HEK293 (cell line): ENCODE results near the gene METTL21A.
"Not testable (repeated sequence)": the region's sequence is repeated elsewhere in the genome, so short reads cannot be mapped to it uniquely, and the experiment has no call there.

ENCODE experiments used
- CTCF ChIA-PET: fragments of 350-600 bp; formaldehyde crosslinking; extraction: SDS; loops from one replicate; lab custom pipeline; 2021; ENCODE audit warnings: antibody characterized with exemption; lab: Yijun Ruan, JAX
- POLR2A ChIA-PET: fragments of 300-600 bp; formaldehyde crosslinking; extraction: SDS; loops from one replicate; lab custom pipeline; 2020; ENCODE audit warnings: antibody characterized with exemption, inconsistent platforms; lab: Yijun Ruan, JAX
- H3K27ac ChIP-seq: fragments of 200-500 bp; sonication (Bioruptor generic); 2 replicates; pipeline ENCODE4 v1.5.1; 2014; ENCODE audit warnings: low read depth, low read length, control low read depth, inconsistent platforms; ENCODE audit errors: extremely low read depth
- H3K36me3 ChIP-seq, 2 experiments: fragments of 200-500 bp in 1 of 2; sonication (Bioruptor generic) in 1 of 2; 1 replicate in 1 of 2; 2 replicates in 1 of 2; pipeline ENCODE4 v1.5.1; 2014 to 2017; ENCODE audit warnings: inconsistent platforms in 2 of 2, low read length in 2 of 2; ENCODE audit not compliant: control insufficient read depth in 2 of 2, insufficient read depth in 1 of 2
- H3K4me1 ChIP-seq: fragments of 200-500 bp; sonication (Bioruptor generic); 2 replicates; pipeline ENCODE4 v1.5.1; 2014; ENCODE audit warnings: mild to moderate bottlenecking, low read length, inconsistent platforms; ENCODE audit not compliant: control insufficient read depth, insufficient read depth
- H3K4me3 ChIP-seq: 2 replicates; pipeline ENCODE4 v1.5.1; 2011; ENCODE audit warnings: low read depth, mild to moderate bottlenecking, control low read depth, low read length, moderate library complexity
- H3K9me3 ChIP-seq: fragments of 200-500 bp; sonication (Bioruptor generic); 2 replicates; pipeline ENCODE4 v1.5.1; 2014; ENCODE audit warnings: low read depth, low read length, inconsistent platforms; ENCODE audit not compliant: control insufficient read depth, insufficient read depth
- BCL11B ChIP-seq: fragments of 450-650 bp; formaldehyde crosslinking; IDR thresholded peaks from 2 replicates; pipeline ENCODE4 v1.5.1; 2016; ENCODE audit warnings: low read depth, missing biosample characterization, missing genetic modification characterization
- HOXC10 ChIP-seq: sonication (generic); formaldehyde crosslinking; IDR thresholded peaks from 2 replicates; pipeline ENCODE4 v1.8.1; 2023; ENCODE audit warnings: mild to moderate bottlenecking, missing genetic modification reagents
- IKZF3 ChIP-seq: fragments of 450-650 bp; IDR thresholded peaks from 2 replicates; pipeline ENCODE4 v1.5.0; 2018; ENCODE audit warnings: missing biosample characterization, mild to moderate bottlenecking, missing genetic modification characterization, moderate library complexity
- KLF7 ChIP-seq: fragments of 450-650 bp; formaldehyde crosslinking; IDR thresholded peaks from 2 replicates; pipeline ENCODE4 v1.5.1; 2016; ENCODE audit warnings: missing biosample characterization, missing genetic modification characterization, borderline replicate concordance
- RBAK ChIP-seq: fragments of 450-650 bp; formaldehyde crosslinking; IDR thresholded peaks from 2 replicates; pipeline ENCODE4 v1.5.1; 2016; ENCODE audit warnings: missing biosample characterization, missing genetic modification characterization
- SP2 ChIP-seq: fragments of 450-650 bp; formaldehyde crosslinking; IDR thresholded peaks from 2 replicates; pipeline ENCODE4 v1.5.1; 2016; ENCODE audit warnings: missing biosample characterization, missing genetic modification characterization
- TRIM28 ChIP-seq: IDR thresholded peaks from 2 replicates; pipeline ENCODE4 v1.6.1; 2011; ENCODE audit warnings: low read length, control low read depth, borderline replicate concordance
- YY2 ChIP-seq: fragments of 450-650 bp; formaldehyde crosslinking; IDR thresholded peaks from 2 replicates; pipeline ENCODE4 v1.5.1; 2016; ENCODE audit warnings: missing biosample characterization, missing genetic modification characterization
- ZBTB8A ChIP-seq: fragments of 450-650 bp; formaldehyde crosslinking; IDR thresholded peaks from 2 replicates; pipeline ENCODE4 v1.5.1; 2016; ENCODE audit warnings: missing biosample characterization, missing genetic modification characterization
- ZEB2 ChIP-seq: fragments of 450-650 bp; formaldehyde crosslinking; IDR thresholded peaks from 2 replicates; pipeline ENCODE4 v1.5.1; 2016; ENCODE audit warnings: missing biosample characterization, missing genetic modification characterization
- ZFP3 ChIP-seq: fragments of 450-650 bp; formaldehyde crosslinking; IDR thresholded peaks from 2 replicates; pipeline ENCODE4 v1.5.1; 2016; ENCODE audit warnings: low read depth, missing biosample characterization, missing genetic modification characterization
- ZNF394 ChIP-seq: fragments of 450-650 bp; formaldehyde crosslinking; IDR thresholded peaks from 2 replicates; pipeline ENCODE4 v1.5.1; 2016; ENCODE audit warnings: missing biosample characterization, missing genetic modification characterization, mild to moderate bottlenecking, moderate library complexity, borderline replicate concordance
- ZNF426 ChIP-seq: fragments of 450-650 bp; formaldehyde crosslinking; IDR thresholded peaks from 2 replicates; pipeline ENCODE4 v1.5.1; 2017; ENCODE audit warnings: missing biosample characterization, missing genetic modification characterization, mild to moderate bottlenecking, inconsistent platforms, moderate library complexity
- ZNF473 ChIP-seq: fragments of 450-650 bp; formaldehyde crosslinking; IDR thresholded peaks from 2 replicates; pipeline ENCODE4 v1.5.1; 2017; ENCODE audit warnings: missing biosample characterization, missing genetic modification characterization
- ZNF48 ChIP-seq: fragments of 450-650 bp; formaldehyde crosslinking; IDR thresholded peaks from 2 replicates; pipeline ENCODE4 v1.5.1; 2016; ENCODE audit warnings: missing biosample characterization, missing genetic modification characterization
- ZNF544 ChIP-seq: fragments of 450-650 bp; formaldehyde crosslinking; IDR thresholded peaks from 2 replicates; pipeline ENCODE4 v1.5.0; 2017; ENCODE audit warnings: missing biosample characterization, missing genetic modification characterization
- ZNF555 ChIP-seq: fragments of 450-650 bp; formaldehyde crosslinking; conservative IDR thresholded peaks from 2 replicates; pipeline ENCODE4 v1.5.1; 2017; ENCODE audit warnings: missing biosample characterization, mild to moderate bottlenecking, missing genetic modification characterization, inconsistent platforms
- ZNF600 ChIP-seq: fragments of 450-650 bp; formaldehyde crosslinking; IDR thresholded peaks from 2 replicates; pipeline ENCODE4 v1.5.1; 2016; ENCODE audit warnings: missing biosample characterization, missing genetic modification characterization
- ZNF670 ChIP-seq: fragments of 450-650 bp; formaldehyde crosslinking; IDR thresholded peaks from 2 replicates; pipeline ENCODE4 v1.5.1; 2016; ENCODE audit warnings: missing biosample characterization, missing genetic modification characterization, low read depth
- ZNF76 ChIP-seq: fragments of 450-650 bp; formaldehyde crosslinking; IDR thresholded peaks from 2 replicates; pipeline ENCODE4; 2016; ENCODE audit warnings: low read depth, missing biosample characterization, missing genetic modification characterization, borderline replicate concordance
- TF ChIP-seq, protein P1 (sequence below): fragments of 450-650 bp; formaldehyde crosslinking; conservative IDR thresholded peaks from 2 replicates; pipeline ENCODE4 v1.5.1; 2016; ENCODE audit warnings: low read depth, missing biosample characterization, missing genetic modification characterization
- TF ChIP-seq, protein P2 (sequence below): fragments of 450-650 bp; formaldehyde crosslinking; IDR thresholded peaks from 2 replicates; pipeline ENCODE4 v1.5.1; 2016; ENCODE audit warnings: missing biosample characterization, missing genetic modification characterization
- TF ChIP-seq, protein P3 (sequence below): IDR thresholded peaks from 2 replicates; pipeline ENCODE4 v1.6.1; 2011; ENCODE audit warnings: mild to moderate bottlenecking, low read depth, low read length, borderline replicate concordance

The METTL21A gene

DNA sequence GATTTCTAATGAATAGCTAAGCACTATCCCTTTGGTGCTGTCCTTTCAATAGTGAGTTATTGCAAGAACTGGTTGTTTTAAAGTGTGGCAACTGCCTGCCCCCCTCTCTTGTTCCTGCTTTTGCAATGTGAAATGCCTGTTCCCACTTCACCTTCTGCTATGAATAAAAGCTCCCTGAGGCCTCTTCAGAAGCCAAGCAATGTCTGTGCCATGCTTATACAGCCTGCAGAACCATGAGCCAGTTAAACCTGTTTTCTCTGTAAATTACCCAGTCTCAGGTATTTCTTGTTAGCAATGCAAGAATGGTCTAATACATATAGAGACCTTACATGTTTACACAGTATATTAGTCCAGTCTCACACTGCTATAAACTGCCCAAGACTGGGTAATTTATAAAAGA is 15.0 kb upstream of the METTL21A start:
- POLR2A ChIA-PET: no interaction called here
- no peak overlapping the region for H3K4me3 ChIP-seq
- H3K27ac ChIP-seq: no peak overlapping the region

DNA sequence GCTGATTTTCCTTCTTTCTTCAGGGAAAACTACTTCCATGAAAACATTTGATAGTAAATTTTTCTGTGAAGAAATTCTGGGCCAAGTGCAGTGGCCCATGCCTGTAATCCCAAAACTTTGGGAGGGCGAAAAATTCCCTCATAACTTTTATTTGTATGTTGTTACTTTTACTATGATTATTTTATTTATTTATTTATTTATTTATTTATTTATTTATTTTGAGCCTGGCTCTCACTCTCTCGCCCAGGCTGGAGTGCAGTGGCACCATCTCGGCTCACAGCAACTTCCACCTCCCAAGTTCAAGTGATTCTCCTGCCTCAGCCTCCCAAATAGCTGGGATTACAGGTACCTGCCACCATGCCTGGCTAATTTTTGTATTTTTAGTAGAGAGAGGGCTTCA is 14.1 kb upstream of the METTL21A start:
- not testable (repeated sequence) for H3K9me3 ChIP-seq, H3K27ac ChIP-seq, H3K36me3 ChIP-seq
- TF ChIP-seq ZNF555 (tag by site-specific recombination) (peak; percentile 19; the same call in 1 of the 2 replicates), ZBTB8A (0 out of 2 replicates have a peak, but pooled peaks have one; percentile 20), ZNF394 (tag by site-specific recombination) (peak; percentile 51; the same call in 1 of the 2 replicates), ZNF426 (tag by site-specific recombination) (peak; percentile 39)
- TF ChIP-seq, protein P1, sequence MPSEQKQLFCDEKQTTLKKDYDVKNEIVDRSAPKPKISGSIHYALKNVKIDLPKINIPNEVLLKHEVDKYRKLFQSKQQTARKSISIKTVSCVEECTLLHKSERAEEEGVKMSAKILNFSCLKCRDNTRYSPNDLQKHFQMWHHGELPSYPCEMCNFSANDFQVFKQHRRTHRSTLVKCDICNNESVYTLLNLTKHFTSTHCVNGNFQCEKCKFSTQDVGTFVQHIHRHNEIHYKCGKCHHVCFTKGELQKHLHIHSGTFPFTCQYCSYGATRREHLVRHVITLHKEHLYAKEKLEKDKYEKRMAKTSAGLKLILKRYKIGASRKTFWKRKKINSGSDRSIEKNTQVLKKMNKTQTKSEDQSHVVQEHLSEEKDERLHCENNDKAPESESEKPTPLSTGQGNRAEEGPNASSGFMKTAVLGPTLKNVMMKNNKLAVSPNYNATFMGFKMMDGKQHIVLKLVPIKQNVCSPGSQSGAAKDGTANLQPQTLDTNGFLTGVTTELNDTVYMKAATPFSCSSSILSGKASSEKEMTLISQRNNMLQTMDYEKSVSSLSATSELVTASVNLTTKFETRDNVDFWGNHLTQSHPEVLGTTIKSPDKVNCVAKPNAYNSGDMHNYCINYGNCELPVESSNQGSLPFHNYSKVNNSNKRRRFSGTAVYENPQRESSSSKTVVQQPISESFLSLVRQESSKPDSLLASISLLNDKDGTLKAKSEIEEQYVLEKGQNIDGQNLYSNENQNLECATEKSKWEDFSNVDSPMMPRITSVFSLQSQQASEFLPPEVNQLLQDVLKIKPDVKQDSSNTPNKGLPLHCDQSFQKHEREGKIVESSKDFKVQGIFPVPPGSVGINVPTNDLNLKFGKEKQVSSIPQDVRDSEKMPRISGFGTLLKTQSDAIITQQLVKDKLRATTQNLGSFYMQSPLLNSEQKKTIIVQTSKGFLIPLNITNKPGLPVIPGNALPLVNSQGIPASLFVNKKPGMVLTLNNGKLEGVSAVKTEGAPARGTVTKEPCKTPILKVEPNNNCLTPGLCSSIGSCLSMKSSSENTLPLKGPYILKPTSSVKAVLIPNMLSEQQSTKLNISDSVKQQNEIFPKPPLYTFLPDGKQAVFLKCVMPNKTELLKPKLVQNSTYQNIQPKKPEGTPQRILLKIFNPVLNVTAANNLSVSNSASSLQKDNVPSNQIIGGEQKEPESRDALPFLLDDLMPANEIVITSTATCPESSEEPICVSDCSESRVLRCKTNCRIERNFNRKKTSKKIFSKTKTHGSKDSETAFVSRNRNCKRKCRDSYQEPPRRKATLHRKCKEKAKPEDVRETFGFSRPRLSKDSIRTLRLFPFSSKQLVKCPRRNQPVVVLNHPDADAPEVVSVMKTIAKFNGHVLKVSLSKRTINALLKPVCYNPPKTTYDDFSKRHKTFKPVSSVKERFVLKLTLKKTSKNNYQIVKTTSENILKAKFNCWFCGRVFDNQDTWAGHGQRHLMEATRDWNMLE (tag by site-specific recombination): peak; percentile 53
- TF ChIP-seq, all 188 proteins: peak for 5; not testable (repeated sequence) for 183
- CTCF ChIA-PET: interaction anchor here (0.5 to 1.1 kb wide), 2 partner anchors 14 to 1398 kb away, joined by 3 to 5 read pairs; partner anchors contain the start of gene METTL21A
- POLR2A ChIA-PET, H3K4me3 ChIP-seq, H3K4me1 ChIP-seq: not testable (repeated sequence)

More for the DNA sequence above, 15.0 kb upstream of the METTL21A start:
- no peaks in the 10 kb centered on the region for H3K9me3 ChIP-seq
- no peaks in the 10 kb centered on the region for H3K4me1 ChIP-seq
- CTCF ChIA-PET: interaction anchor here (0.6 kb wide), 1 partner anchor 96 kb away, joined by 3 read pairs; no protein-coding TSS in a partner anchor
- TF ChIP-seq RBAK (no peak), ZFP3 (tag by site-specific recombination) (no peak), ZNF473 (tag by site-specific recombination) (no peak), TRIM28 (0 out of 2 replicates have a peak, but pooled peaks have one; percentile 31), ZNF670 (tag by site-specific recombination) (no peak), ZEB2 (tag by site-specific recombination) (no peak), BCL11B (tag by site-specific recombination) (no peak)
- no peaks in the 10 kb centered on the region for H3K36me3 ChIP-seq

DNA sequence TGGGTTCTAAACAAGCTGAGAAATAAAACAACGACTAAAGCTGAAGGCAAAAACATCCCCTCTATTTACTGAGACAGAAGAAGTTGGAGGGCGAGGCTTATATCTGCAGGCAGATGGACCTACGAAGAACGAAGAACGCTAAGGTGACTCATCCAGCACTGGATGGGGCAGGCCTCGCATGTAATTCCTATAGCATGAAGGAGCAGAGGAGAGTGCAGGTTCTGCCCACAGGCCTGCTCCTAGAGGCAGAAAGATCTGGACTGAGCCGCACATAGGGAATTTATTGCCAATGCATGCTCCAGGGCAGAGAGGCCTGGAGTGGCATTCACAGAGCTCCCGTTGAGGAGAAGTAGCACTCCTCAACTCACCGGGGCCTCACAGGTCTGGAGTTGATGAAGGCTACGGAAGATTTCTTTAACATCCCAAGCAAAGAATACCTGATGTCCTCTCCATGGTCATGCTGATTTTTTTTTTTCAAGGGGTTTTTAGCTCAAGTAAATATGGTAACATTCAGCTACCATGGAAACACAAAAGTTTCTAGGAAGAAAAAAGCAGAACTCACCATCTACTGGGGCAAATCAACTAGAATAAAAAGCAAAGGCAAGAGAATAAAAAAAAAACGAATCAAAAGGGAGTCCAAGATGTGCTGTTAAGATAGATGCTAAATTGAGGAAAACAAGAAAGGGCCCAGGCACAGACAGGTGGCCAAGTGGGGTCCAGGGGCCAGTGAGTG is 10.4 kb upstream of the METTL21A start:
- ChIA-PET POLR2A (interaction anchor here (0.7 to 0.9 kb wide), 2 partner anchors 76 to 106 kb away, joined by 3 read pairs; partner anchors contain the start of gene CCNYL1), CTCF (interaction anchor here (0.6 to 0.8 kb wide), 3 partner anchors 36 to 78 kb away, joined by 3 to 4 read pairs (median 3); no protein-coding TSS in a partner anchor)
- H3K4me3 ChIP-seq: no peak overlapping the region
- no peaks in the 10 kb centered on the region for H3K36me3 ChIP-seq
- H3K9me3 ChIP-seq: no peaks in the 10 kb centered on the region
- H3K4me1 ChIP-seq: no peaks in the 10 kb centered on the region
- H3K27ac ChIP-seq: no peak overlapping the region
- TF ChIP-seq ZNF48 (tag by site-specific recombination) (no peak), ZNF544 (tag by site-specific recombination) (no peak), HOXC10 (CRISPR knock-in tag) (no peak), KLF7 (tag by site-specific recombination) (no peak), ZNF76 (tag by site-specific recombination) (no peak), IKZF3 (tag by site-specific recombination) (no peak), SP2 (tag by site-specific recombination) (no peak), ZNF600 (tag by site-specific recombination) (no peak), YY2 (tag by site-specific recombination) (no peak)
- TF ChIP-seq, protein P2, sequence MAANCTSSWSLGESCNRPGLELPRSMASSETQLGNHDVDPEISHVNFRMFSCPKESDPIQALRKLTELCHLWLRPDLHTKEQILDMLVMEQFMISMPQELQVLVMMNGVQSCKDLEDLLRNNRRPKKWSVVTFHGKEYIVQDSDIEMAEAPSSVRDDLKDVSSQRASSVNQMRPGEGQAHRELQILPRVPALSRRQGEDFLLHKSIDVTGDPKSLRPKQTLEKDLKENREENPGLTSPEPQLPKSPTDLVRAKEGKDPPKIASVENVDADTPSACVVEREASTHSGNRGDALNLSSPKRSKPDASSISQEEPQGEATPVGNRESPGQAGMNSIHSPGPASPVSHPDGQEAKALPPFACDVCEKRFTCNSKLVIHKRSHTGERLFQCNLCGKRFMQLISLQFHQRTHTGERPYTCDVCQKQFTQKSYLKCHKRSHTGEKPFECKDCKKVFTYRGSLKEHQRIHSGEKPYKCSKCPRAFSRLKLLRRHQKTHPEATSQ: no peak
- TF ChIP-seq, protein P3, sequence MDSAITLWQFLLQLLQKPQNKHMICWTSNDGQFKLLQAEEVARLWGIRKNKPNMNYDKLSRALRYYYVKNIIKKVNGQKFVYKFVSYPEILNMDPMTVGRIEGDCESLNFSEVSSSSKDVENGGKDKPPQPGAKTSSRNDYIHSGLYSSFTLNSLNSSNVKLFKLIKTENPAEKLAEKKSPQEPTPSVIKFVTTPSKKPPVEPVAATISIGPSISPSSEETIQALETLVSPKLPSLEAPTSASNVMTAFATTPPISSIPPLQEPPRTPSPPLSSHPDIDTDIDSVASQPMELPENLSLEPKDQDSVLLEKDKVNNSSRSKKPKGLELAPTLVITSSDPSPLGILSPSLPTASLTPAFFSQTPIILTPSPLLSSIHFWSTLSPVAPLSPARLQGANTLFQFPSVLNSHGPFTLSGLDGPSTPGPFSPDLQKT: no peak
